ENCODE measurements around the gene APBA2. TPM values are rescaled to one million over a fixed set of nuclear protein-coding genes. Genes with fewer than 3 reads are reported as not detected.

Gene APBA2
- polyA plus RNA-seq, 2 of the 4 experiments (the other 2 are of a cell fraction), result 11.4 to 12.6 TPM

- TF ChIP-seq BCL3 (IDR thresholded peaks at IDR 0.05) (no peak), RARB (CRISPR knock-in tag; IDR thresholded peaks at IDR 0.05) (no peak), JUNB (IDR thresholded peaks at IDR 0.05) (no peak)
These were observed 9.8 kb downstream of the APBA2 start (continued) for GRCh38 chr15:28895566-28895965.

GRCh38 chr15:28896951-28897350, 11.2 kb downstream of the APBA2 start:
- peak; percentile 81 for FAIRE-seq
- TF ChIP-seq FOSL2 (IDR thresholded peaks at IDR 0.05), result 0 out of 2 replicates have a peak, but pooled peaks have one; percentile 19
- peak; percentile 63 for TF ChIP-seq FOSL2 (CRISPR knock-in tag; IDR thresholded peaks at IDR 0.05)
- TF ChIP-seq CEBPB (IDR thresholded peaks at IDR 0.05), result no peak
- no peak for TF ChIP-seq ZSCAN20 (CRISPR knock-in tag; IDR thresholded peaks at IDR 0.05)
- TF ChIP-seq JUNB (IDR thresholded peaks at IDR 0.05), result 0 out of 2 replicates have a peak, but pooled peaks have one; percentile 34
- no peak for TF ChIP-seq EHMT2 (IDR thresholded peaks at IDR 0.05; ENCODE audit: low read depth)
- no peak for TF ChIP-seq CBX8 (IDR thresholded peaks at IDR 0.05)
- TF ChIP-seq NPAS2 (CRISPR knock-in tag; IDR thresholded peaks at IDR 0.05; ENCODE audit: borderline replicate concordance), result no peak
- TF ChIP-seq RARB (CRISPR knock-in tag; IDR thresholded peaks at IDR 0.05), result no peak
- no peak for TF ChIP-seq RAD21 (conservative IDR thresholded peaks at IDR 0.05 in 1 of 2, IDR thresholded peaks at IDR 0.05 in 1 of 2)
- POLR2A ChIA-PET, result no interaction called here

GRCh38 chr15:28897861-28898585, 12.2 kb downstream of the APBA2 start:
- H3K4me2 ChIP-seq, result no peak overlapping the region
- no peak overlapping the region for H3K4me3 ChIP-seq
- CTCF ChIA-PET, result no interaction called here
- FAIRE-seq (no peak), ATAC-seq (no peak), DNase-seq (ENCODE audit: low read depth in 1 of 2, low spot score in 1 of 2) (no peak)
- WGBS (ENCODE audit: missing lambda C conversion rate), result 86% methylated on average over 13 of the region's 13 CpGs
- TF ChIP-seq GATA3 (IDR thresholded peaks at IDR 0.05; ENCODE audit: borderline replicate concordance) (no peak), CBX2 (IDR thresholded peaks at IDR 0.05; ENCODE audit: borderline replicate concordance, low read depth) (no peak), MYC (IDR thresholded peaks at IDR 0.05; ENCODE audit: borderline replicate concordance, low read length) (no peak), SMC3 (IDR thresholded peaks at IDR 0.05) (no peak), HDAC2 (IDR thresholded peaks at IDR 0.05) (no peak), RCOR1 (IDR thresholded peaks at IDR 0.05; ENCODE audit: low read depth, low read length) (no peak), CTCF (IDR thresholded peaks at IDR 0.05) (no peak), CHD4 (IDR thresholded peaks at IDR 0.05; ENCODE audit: borderline replicate concordance) (no peak), HOXB13 (CRISPR knock-in tag; IDR thresholded peaks at IDR 0.05; ENCODE audit: low read depth) (no peak), FOXS1 (CRISPR knock-in tag; IDR thresholded peaks at IDR 0.05) (no peak), TP53 (CRISPR knock-in tag; IDR thresholded peaks at IDR 0.05) (no peak), CEBPB (IDR thresholded peaks at IDR 0.05) (no peak), CBX8 (IDR thresholded peaks at IDR 0.05) (no peak), TFCP2L1 (CRISPR knock-in tag; IDR thresholded peaks at IDR 0.05) (no peak), ZFP36 (IDR thresholded peaks at IDR 0.05; ENCODE audit: borderline replicate concordance, partially characterized antibody) (no peak), POLR2A (IDR thresholded peaks at IDR 0.05; ENCODE audit: low read length) (no peak), PHF8 (IDR thresholded peaks at IDR 0.05; ENCODE audit: borderline replicate concordance, low read depth) (no peak), E2F6 (IDR thresholded peaks at IDR 0.05; ENCODE audit: borderline replicate concordance, low read depth) (no peak)
- no peak overlapping the region for H3K27ac ChIP-seq
- POLR2A ChIA-PET, result interaction anchor here (0.7 kb wide), 1 partner anchor 10 kb away, joined by 4 read pairs; no protein-coding TSS in a partner anchor
- H3K9me3 ChIP-seq, result no peaks in the 10 kb centered on the region
- peaks cover 8% of the 10 kb centered on the region; the same call in 2 of the 3 replicates for H3K4me1 ChIP-seq

More at GRCh38 chr15:28896951-28897350, 11.2 kb downstream of the APBA2 start:
- Histone ChIP-seq H3K9me3 (no peaks in the 10 kb centered on the region), H3K4me1 (peaks cover 11% of the 10 kb centered on the region), H3K4me3 (no peak overlapping the region), H3K27ac (no peak overlapping the region), H3K4me2 (peak overlapping the region; percentile 4; the same call in 1 of the 3 replicates)
- CTCF ChIA-PET, result no interaction called here
- peak in 1 of 2 experiments; percentile 27; a peak in 2 of 6 replicates for ATAC-seq
- WGBS (ENCODE audit: missing lambda C conversion rate), result 47% methylated on average over 4 of the region's 4 CpGs
- DNase-seq (ENCODE audit: low read depth in 1 of 2, low spot score in 1 of 2), result peak in 1 of 2 experiments; percentile 59
